Measurements from ENCODE around the gene PPARG.

DNA sequence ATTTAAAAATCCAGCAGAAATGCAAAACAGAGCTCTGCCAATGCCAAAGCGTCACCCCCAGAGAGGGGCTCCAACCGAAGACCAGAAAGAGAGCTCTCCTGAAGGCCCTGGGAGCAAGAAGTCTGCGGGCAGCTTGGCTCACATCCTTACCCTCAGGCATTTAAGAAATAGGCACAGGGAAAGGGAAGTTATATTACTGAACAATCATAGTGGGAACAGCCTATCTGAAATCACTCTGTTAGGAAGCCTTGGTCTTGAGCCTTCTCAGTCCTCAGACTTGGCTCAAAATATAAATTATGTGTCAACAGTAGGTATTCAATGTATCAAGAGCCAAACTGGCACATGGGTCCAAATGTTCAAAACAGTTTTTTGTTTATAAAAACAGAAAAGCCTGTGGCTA lies 10.3 kb upstream of the PPARG start:
- TF ChIP-seq, protein P1, sequence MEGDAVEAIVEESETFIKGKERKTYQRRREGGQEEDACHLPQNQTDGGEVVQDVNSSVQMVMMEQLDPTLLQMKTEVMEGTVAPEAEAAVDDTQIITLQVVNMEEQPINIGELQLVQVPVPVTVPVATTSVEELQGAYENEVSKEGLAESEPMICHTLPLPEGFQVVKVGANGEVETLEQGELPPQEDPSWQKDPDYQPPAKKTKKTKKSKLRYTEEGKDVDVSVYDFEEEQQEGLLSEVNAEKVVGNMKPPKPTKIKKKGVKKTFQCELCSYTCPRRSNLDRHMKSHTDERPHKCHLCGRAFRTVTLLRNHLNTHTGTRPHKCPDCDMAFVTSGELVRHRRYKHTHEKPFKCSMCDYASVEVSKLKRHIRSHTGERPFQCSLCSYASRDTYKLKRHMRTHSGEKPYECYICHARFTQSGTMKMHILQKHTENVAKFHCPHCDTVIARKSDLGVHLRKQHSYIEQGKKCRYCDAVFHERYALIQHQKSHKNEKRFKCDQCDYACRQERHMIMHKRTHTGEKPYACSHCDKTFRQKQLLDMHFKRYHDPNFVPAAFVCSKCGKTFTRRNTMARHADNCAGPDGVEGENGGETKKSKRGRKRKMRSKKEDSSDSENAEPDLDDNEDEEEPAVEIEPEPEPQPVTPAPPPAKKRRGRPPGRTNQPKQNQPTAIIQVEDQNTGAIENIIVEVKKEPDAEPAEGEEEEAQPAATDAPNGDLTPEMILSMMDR (IDR thresholded peaks at IDR 0.05; ENCODE audit: low read depth, low read length, poor library complexity, severe bottlenecking), result no peak
- no peak for TF ChIP-seq EZH2phosphoT487 (IDR thresholded peaks at IDR 0.05; ENCODE audit: borderline replicate concordance, low read length)

Data from DOHH2 (cell line).